Measurements from ENCODE around the gene NWD2. TPM values are rescaled to one million over a fixed set of nuclear protein-coding genes. Genes with fewer than 3 reads are reported as not detected.

NWD2 gene
- total RNA-seq, 2 donors from 2014 or later = not detected

DNA sequence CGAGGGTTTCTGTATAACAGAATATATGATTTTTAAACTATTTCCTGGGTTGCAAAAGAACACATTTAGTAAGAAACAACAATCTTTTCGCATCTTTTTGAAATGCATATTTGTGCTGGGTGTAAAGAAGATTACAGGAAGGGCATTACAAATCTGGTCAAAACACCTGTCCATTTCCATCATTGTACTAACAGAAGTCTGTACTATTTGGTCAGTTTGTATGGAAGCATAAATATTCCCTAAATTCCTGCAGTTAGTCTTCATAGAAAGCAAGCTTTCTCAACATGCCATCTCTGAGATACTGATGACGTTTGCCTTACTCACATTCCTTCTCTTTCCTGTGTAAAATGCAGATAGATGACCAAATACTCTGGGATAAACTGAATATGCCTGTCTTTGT is 203.3 kb downstream of the NWD2 start:
- WGBS, 2 experiments (ENCODE audit: insufficient coverage in 1 of 2, insufficient read length in 1 of 2) = 83 to 85% methylated on average over 1 to 3 of the region's 3 CpGs

DNA sequence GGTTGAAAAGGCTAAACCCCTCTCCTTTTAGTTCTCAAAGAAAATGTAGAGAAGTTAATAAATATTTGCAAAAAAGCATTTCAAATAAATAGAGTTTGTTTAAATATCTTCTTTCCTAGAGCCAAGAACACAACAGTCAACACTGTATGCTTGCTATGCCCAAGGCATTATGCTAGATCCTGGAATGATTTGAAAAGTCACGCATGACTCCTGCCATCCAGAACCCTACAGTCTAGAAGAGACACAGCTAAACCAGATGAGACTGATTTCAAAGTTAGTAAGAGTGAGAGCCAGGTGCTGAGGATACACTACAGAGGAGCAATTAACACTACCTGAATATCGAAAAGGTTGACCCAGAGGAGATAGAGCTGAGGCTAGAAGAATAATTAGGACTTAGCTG is 205.8 kb downstream of the NWD2 start:
- Histone ChIP-seq H3K9ac (ENCODE audit: extremely low read depth, low read length, poor library complexity, severe bottlenecking) (no peak overlapping the region), H3K36me3 (ENCODE audit: control insufficient read depth, insufficient read depth, low read length) (no peaks in the 10 kb centered on the region), H3K27me3 (ENCODE audit: control insufficient read depth, insufficient read depth, low read length, poor library complexity, severe bottlenecking) (peaks cover 49% of the 10 kb centered on the region), H3K4me3 (ENCODE audit: low read length) (no peak overlapping the region), H3K9me3 (ENCODE audit: control insufficient read depth, low read length) (no peaks in the 10 kb centered on the region), H3K4me1 (ENCODE audit: control insufficient read depth, insufficient read depth, low read length) (peaks cover 3% of the 10 kb centered on the region), H3K27ac (ENCODE audit: low read depth, low read length) (no peak overlapping the region)
- TF ChIP-seq, protein P1, sequence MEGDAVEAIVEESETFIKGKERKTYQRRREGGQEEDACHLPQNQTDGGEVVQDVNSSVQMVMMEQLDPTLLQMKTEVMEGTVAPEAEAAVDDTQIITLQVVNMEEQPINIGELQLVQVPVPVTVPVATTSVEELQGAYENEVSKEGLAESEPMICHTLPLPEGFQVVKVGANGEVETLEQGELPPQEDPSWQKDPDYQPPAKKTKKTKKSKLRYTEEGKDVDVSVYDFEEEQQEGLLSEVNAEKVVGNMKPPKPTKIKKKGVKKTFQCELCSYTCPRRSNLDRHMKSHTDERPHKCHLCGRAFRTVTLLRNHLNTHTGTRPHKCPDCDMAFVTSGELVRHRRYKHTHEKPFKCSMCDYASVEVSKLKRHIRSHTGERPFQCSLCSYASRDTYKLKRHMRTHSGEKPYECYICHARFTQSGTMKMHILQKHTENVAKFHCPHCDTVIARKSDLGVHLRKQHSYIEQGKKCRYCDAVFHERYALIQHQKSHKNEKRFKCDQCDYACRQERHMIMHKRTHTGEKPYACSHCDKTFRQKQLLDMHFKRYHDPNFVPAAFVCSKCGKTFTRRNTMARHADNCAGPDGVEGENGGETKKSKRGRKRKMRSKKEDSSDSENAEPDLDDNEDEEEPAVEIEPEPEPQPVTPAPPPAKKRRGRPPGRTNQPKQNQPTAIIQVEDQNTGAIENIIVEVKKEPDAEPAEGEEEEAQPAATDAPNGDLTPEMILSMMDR (conservative IDR thresholded peaks at IDR 0.05) = no peak
- Mint-ChIP-seq H3K27ac (no peak overlapping the region), H3K4me3 (no peak overlapping the region), H3K36me3 (ENCODE audit: low read depth) (no peaks in the 10 kb centered on the region), H3K27me3 (ENCODE audit: insufficient read depth) (peaks cover 27% of the 10 kb centered on the region), H3K4me1 (peaks cover 3% of the 10 kb centered on the region), H3K9me3 (no peaks in the 10 kb centered on the region)
- DNase-seq = no peak
- 89 to 100% methylated on average over 1 to 2 of the region's 2 CpGs for WGBS, 2 experiments (ENCODE audit: insufficient coverage in 1 of 2, insufficient read length in 1 of 2)

More for the DNA sequence above, 203.3 kb downstream of the NWD2 start:
- Histone ChIP-seq H3K36me3 (ENCODE audit: control insufficient read depth, insufficient read depth, low read length) (no peaks in the 10 kb centered on the region), H3K27me3 (ENCODE audit: control insufficient read depth, insufficient read depth, low read length, poor library complexity, severe bottlenecking) (peaks cover 28% of the 10 kb centered on the region), H3K27ac (ENCODE audit: low read depth, low read length) (no peak overlapping the region), H3K9ac (ENCODE audit: extremely low read depth, low read length, poor library complexity, severe bottlenecking) (no peak overlapping the region), H3K4me1 (ENCODE audit: control insufficient read depth, insufficient read depth, low read length) (no peaks in the 10 kb centered on the region), H3K4me3 (ENCODE audit: low read length) (no peak overlapping the region), H3K9me3 (ENCODE audit: control insufficient read depth, low read length) (no peaks in the 10 kb centered on the region)
- no peak overlapping the region for H3K27ac Mint-ChIP-seq
- no peaks in the 10 kb centered on the region for H3K4me1 Mint-ChIP-seq
- TF ChIP-seq, protein P1 (conservative IDR thresholded peaks at IDR 0.05) = no peak
- H3K4me3 Mint-ChIP-seq = no peak overlapping the region
- H3K27me3 Mint-ChIP-seq (ENCODE audit: insufficient read depth) = peaks cover 27% of the 10 kb centered on the region
- no peaks in the 10 kb centered on the region for H3K9me3 Mint-ChIP-seq
- no peaks in the 10 kb centered on the region for H3K36me3 Mint-ChIP-seq (ENCODE audit: low read depth)
- no peak for DNase-seq

DNA sequence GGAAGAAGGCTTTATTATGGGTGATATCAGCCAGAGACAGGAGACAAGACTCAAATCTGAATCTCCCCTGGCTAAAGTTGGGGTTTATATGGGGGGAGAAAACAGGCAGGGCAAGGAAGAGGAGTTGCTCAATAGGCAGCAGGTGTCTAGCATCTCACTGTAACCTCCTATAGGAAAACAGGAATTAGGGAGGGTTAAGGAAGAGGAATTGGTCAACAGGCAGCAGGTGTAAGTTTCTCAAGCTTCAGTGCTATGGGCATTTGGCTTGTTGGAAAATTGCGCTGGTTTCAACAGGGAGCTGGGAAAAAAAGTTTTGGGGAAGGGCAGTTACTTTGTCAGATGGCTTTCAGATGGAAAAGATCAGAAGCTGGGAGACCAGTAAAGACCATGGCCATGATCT is 206.4 kb downstream of the NWD2 start:
- TF ChIP-seq, protein P1 (conservative IDR thresholded peaks at IDR 0.05) = no peak
- Histone ChIP-seq H3K9me3 (ENCODE audit: control insufficient read depth, low read length) (no peaks in the 10 kb centered on the region), H3K36me3 (ENCODE audit: control insufficient read depth, insufficient read depth, low read length) (no peaks in the 10 kb centered on the region), H3K9ac (ENCODE audit: extremely low read depth, low read length, poor library complexity, severe bottlenecking) (no peak overlapping the region), H3K4me1 (ENCODE audit: control insufficient read depth, insufficient read depth, low read length) (peaks cover 5% of the 10 kb centered on the region), H3K4me3 (ENCODE audit: low read length) (no peak overlapping the region), H3K27me3 (ENCODE audit: control insufficient read depth, insufficient read depth, low read length, poor library complexity, severe bottlenecking) (peaks cover 55% of the 10 kb centered on the region), H3K27ac (ENCODE audit: low read depth, low read length) (no peak overlapping the region)
- DNase-seq = no peak
- Mint-ChIP-seq H3K4me1 (peaks cover 3% of the 10 kb centered on the region), H3K27ac (no peak overlapping the region), H3K9me3 (no peaks in the 10 kb centered on the region), H3K27me3 (ENCODE audit: insufficient read depth) (peaks cover 33% of the 10 kb centered on the region), H3K36me3 (ENCODE audit: low read depth) (no peaks in the 10 kb centered on the region), H3K4me3 (no peak overlapping the region)
- WGBS, 2 experiments (ENCODE audit: insufficient coverage in 1 of 2, insufficient read length in 1 of 2) = 90 to 100% methylated on average over 1 of the region's 1 CpG
